Astrocyte (in vitro differentiated cells and primary cell): ENCODE data around the gene ARID3C.

ENCODE experiments used
- CTCF ChIP-seq: IDR thresholded peaks from 2 replicates; pipeline ENCODE4 v1.5.1; 2011; ENCODE audit warnings: low read depth, mild to moderate bottlenecking, inconsistent platforms, low read length, moderate library complexity; ENCODE audit not compliant: insufficient read depth
- EZH2 ChIP-seq: IDR thresholded peaks from 2 replicates; pipeline ENCODE4 v1.6.1; 2012; ENCODE audit warnings: mild to moderate bottlenecking, low read length, inconsistent platforms; ENCODE audit not compliant: insufficient read depth

DNA sequence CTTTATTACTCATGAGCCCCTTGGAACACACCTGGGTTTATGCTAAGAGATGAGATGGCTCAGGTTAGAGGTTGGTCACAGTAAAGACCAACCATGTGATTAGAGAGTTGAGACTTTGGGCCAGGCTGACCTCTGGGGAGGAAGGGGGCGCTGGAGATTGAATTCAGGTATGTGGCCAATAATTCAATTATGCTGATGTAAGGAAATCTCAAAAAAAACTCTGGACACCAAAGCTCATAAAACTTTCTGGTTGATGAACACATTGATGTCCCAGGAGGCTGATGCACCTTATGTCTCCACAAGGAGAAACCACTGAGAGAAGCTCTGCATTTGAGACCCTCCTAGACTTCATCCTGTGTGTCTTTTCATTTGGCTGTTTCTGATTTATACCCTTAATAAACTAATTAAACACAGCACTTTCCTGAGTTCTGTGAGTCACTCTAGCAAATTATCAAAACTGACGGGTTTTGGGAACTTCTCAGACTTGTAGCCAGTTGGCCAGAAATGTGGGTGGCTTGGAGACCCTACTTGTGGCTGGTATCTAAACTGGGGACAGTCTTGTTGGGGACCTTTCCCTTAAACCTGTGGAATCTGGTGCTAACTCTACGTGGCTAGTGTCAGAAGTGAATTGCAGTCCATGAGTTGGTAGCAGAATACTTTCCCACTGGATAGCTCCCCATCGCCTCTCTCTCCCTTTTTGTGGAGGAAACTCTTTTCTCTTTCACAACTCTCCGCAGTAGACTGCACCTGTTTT is 41.1 kb upstream of the ARID3C start:
- TF ChIP-seq CTCF (no peak), EZH2 (no peak)
